ENCODE results near the gene CLDN4.
A peak's percentile ranks its signal among the peaks of the same experiment; 100 is the strongest.
"Not testable (repeated sequence)": the region's sequence is repeated elsewhere in the genome, so short reads cannot be mapped to it uniquely, and the experiment has no call there.

Gene CLDN4

GRCh38 chr7:73844848-73845460, 14.2 kb downstream of the CLDN4 start:
- no peak overlapping the region for H3K4me3 ChIP-seq (ENCODE audit: extremely low read depth, insufficient read depth, low read length, poor library complexity, severe bottlenecking)
- H3K27ac ChIP-seq (ENCODE audit: low read depth, low read length, severe bottlenecking), result no peak overlapping the region
- H3K36me3 ChIP-seq (ENCODE audit: control insufficient read depth, insufficient read depth, low read length), result no peaks in the 10 kb centered on the region
- H3K4me1 ChIP-seq (ENCODE audit: control insufficient read depth, insufficient read depth, low read length, poor library complexity, severe bottlenecking), result peaks cover 28% of the 10 kb centered on the region
- H3K9me3 ChIP-seq (ENCODE audit: control insufficient read depth, low read length), result peaks cover 4% of the 10 kb centered on the region
- 88 to 91% methylated on average over 7 to 9 of the region's 13 CpGs for WGBS, 2 experiments (ENCODE audit: insufficient coverage in 2 of 2)

- H3K36me3 ChIP-seq (ENCODE audit: control insufficient read depth, insufficient read depth, low read length); H3K4me3 ChIP-seq (ENCODE audit: extremely low read depth, insufficient read depth, low read length, poor library complexity, severe bottlenecking); H3K9me3 ChIP-seq (ENCODE audit: control insufficient read depth, low read length); H3K27ac ChIP-seq (ENCODE audit: low read depth, low read length, severe bottlenecking): not testable (repeated sequence)
- 85% methylated on average over 9 of the region's 12 CpGs for WGBS, 2 experiments (ENCODE audit: insufficient coverage in 2 of 2)
- peaks cover 35% of the 10 kb centered on the region for H3K4me1 ChIP-seq (ENCODE audit: control insufficient read depth, insufficient read depth, low read length, poor library complexity, severe bottlenecking)
Observed at GRCh38 chr7:73845701-73846195, 15.0 kb downstream of the CLDN4 start.

- Histone ChIP-seq H3K4me3 (ENCODE audit: extremely low read depth, insufficient read depth, low read length, poor library complexity, severe bottlenecking) (no peak overlapping the region), H3K4me1 (ENCODE audit: control insufficient read depth, insufficient read depth, low read length, poor library complexity, severe bottlenecking) (peaks cover 41% of the 10 kb centered on the region), H3K36me3 (ENCODE audit: control insufficient read depth, insufficient read depth, low read length) (no peaks in the 10 kb centered on the region), H3K9me3 (ENCODE audit: control insufficient read depth, low read length) (peaks cover 4% of the 10 kb centered on the region), H3K27ac (ENCODE audit: low read depth, low read length, severe bottlenecking) (no peak overlapping the region)
- 92 to 100% methylated on average over 1 to 2 of the region's 10 CpGs for WGBS, 2 experiments (ENCODE audit: insufficient coverage in 2 of 2)
Observed at GRCh38 chr7:73847941-73848723, 17.3 kb downstream of the CLDN4 start.

GRCh38 chr7:73850781-73851207, 20.0 kb downstream of the CLDN4 start:
- 75 to 88% methylated on average over 1 of the region's 4 CpGs for WGBS, 2 experiments (ENCODE audit: insufficient coverage in 2 of 2)
- Histone ChIP-seq H3K36me3 (ENCODE audit: control insufficient read depth, insufficient read depth, low read length) (no peaks in the 10 kb centered on the region), H3K4me3 (ENCODE audit: extremely low read depth, insufficient read depth, low read length, poor library complexity, severe bottlenecking) (no peak overlapping the region), H3K4me1 (ENCODE audit: control insufficient read depth, insufficient read depth, low read length, poor library complexity, severe bottlenecking) (peaks cover 25% of the 10 kb centered on the region), H3K9me3 (ENCODE audit: control insufficient read depth, low read length) (peaks cover 4% of the 10 kb centered on the region), H3K27ac (ENCODE audit: low read depth, low read length, severe bottlenecking) (peak overlapping the region; percentile 92)

- WGBS, 2 experiments (ENCODE audit: insufficient coverage in 2 of 2), result 57 to 75% methylated on average over 5 of the region's 8 CpGs
- Histone ChIP-seq H3K4me1 (ENCODE audit: control insufficient read depth, insufficient read depth, low read length, poor library complexity, severe bottlenecking) (peaks cover 25% of the 10 kb centered on the region), H3K36me3 (ENCODE audit: control insufficient read depth, insufficient read depth, low read length) (no peaks in the 10 kb centered on the region), H3K4me3 (ENCODE audit: extremely low read depth, insufficient read depth, low read length, poor library complexity, severe bottlenecking) (no peak overlapping the region), H3K27ac (ENCODE audit: low read depth, low read length, severe bottlenecking) (peak overlapping the region; percentile 92), H3K9me3 (ENCODE audit: control insufficient read depth, low read length) (peaks cover 4% of the 10 kb centered on the region)
Observed at GRCh38 chr7:73851410-73852338, 20.9 kb downstream of the CLDN4 start.

GRCh38 chr7:73852500-73852899, 21.7 kb downstream of the CLDN4 start:
- Histone ChIP-seq H3K4me1 (ENCODE audit: control insufficient read depth, insufficient read depth, low read length, poor library complexity, severe bottlenecking) (peaks cover 25% of the 10 kb centered on the region), H3K9me3 (ENCODE audit: control insufficient read depth, low read length) (peaks cover 4% of the 10 kb centered on the region), H3K4me3 (ENCODE audit: extremely low read depth, insufficient read depth, low read length, poor library complexity, severe bottlenecking) (no peak overlapping the region), H3K27ac (ENCODE audit: low read depth, low read length, severe bottlenecking) (no peak overlapping the region), H3K36me3 (ENCODE audit: control insufficient read depth, insufficient read depth, low read length) (no peaks in the 10 kb centered on the region)
- WGBS, 2 experiments (ENCODE audit: insufficient coverage in 2 of 2), result 93 to 100% methylated on average over 1 to 2 of the region's 5 CpGs

GRCh38 chr7:73856941-73857340, 26.1 kb downstream of the CLDN4 start:
- Histone ChIP-seq H3K4me3 (ENCODE audit: extremely low read depth, insufficient read depth, low read length, poor library complexity, severe bottlenecking) (no peak overlapping the region), H3K27ac (ENCODE audit: low read depth, low read length, severe bottlenecking) (no peak overlapping the region), H3K4me1 (ENCODE audit: control insufficient read depth, insufficient read depth, low read length, poor library complexity, severe bottlenecking) (peaks cover 9% of the 10 kb centered on the region), H3K36me3 (ENCODE audit: control insufficient read depth, insufficient read depth, low read length) (no peaks in the 10 kb centered on the region), H3K9me3 (ENCODE audit: control insufficient read depth, low read length) (peaks cover 5% of the 10 kb centered on the region)
- WGBS, 2 experiments (ENCODE audit: insufficient coverage in 2 of 2), result 48 to 65% methylated on average over 2 of the region's 3 CpGs

- Histone ChIP-seq H3K9me3 (ENCODE audit: control insufficient read depth, low read length) (peaks cover 5% of the 10 kb centered on the region), H3K4me1 (ENCODE audit: control insufficient read depth, insufficient read depth, low read length, poor library complexity, severe bottlenecking) (no peaks in the 10 kb centered on the region), H3K4me3 (ENCODE audit: extremely low read depth, insufficient read depth, low read length, poor library complexity, severe bottlenecking) (no peak overlapping the region), H3K36me3 (ENCODE audit: control insufficient read depth, insufficient read depth, low read length) (no peaks in the 10 kb centered on the region), H3K27ac (ENCODE audit: low read depth, low read length, severe bottlenecking) (no peak overlapping the region)
- WGBS, 2 experiments (ENCODE audit: insufficient coverage in 2 of 2), result 89 to 100% methylated on average over 2 of the region's 2 CpGs
Observed at GRCh38 chr7:73858807-73859206, 28.0 kb downstream of the CLDN4 start.

GRCh38 chr7:73860859-73861258, 30.1 kb downstream of the CLDN4 start, which contains the start of gene TMEM270:
TMEM270 (plus strand) TSS chr7:73861159; CDS start chr7:73861195, 36 bp downstream.
- H3K9me3 ChIP-seq (ENCODE audit: control insufficient read depth, low read length), result peaks cover 5% of the 10 kb centered on the region
- H3K36me3 ChIP-seq (ENCODE audit: control insufficient read depth, insufficient read depth, low read length), result no peaks in the 10 kb centered on the region
- no peaks in the 10 kb centered on the region for H3K4me1 ChIP-seq (ENCODE audit: control insufficient read depth, insufficient read depth, low read length, poor library complexity, severe bottlenecking)
- 92 to 93% methylated on average over 10 of the region's 11 CpGs for WGBS, 2 experiments (ENCODE audit: insufficient coverage in 2 of 2)
- H3K27ac ChIP-seq (ENCODE audit: low read depth, low read length, severe bottlenecking), result no peak within 1 kb of the TSS
- no peak within 1 kb of the TSS for H3K4me3 ChIP-seq (ENCODE audit: extremely low read depth, insufficient read depth, low read length, poor library complexity, severe bottlenecking)

GRCh38 chr7:73861305-73861704, 30.5 kb downstream of the CLDN4 start:
- Histone ChIP-seq H3K27ac (ENCODE audit: low read depth, low read length, severe bottlenecking) (no peak overlapping the region), H3K36me3 (ENCODE audit: control insufficient read depth, insufficient read depth, low read length) (no peaks in the 10 kb centered on the region), H3K4me3 (ENCODE audit: extremely low read depth, insufficient read depth, low read length, poor library complexity, severe bottlenecking) (no peak overlapping the region), H3K9me3 (ENCODE audit: control insufficient read depth, low read length) (peaks cover 5% of the 10 kb centered on the region), H3K4me1 (ENCODE audit: control insufficient read depth, insufficient read depth, low read length, poor library complexity, severe bottlenecking) (no peaks in the 10 kb centered on the region)
- 92 to 93% methylated on average over 7 to 8 of the region's 12 CpGs for WGBS, 2 experiments (ENCODE audit: insufficient coverage in 2 of 2)

All from mesodermal cell (in vitro differentiated cells).